ENCODE data around the gene TUSC1.
"Not testable (repeated sequence)": the region's sequence is repeated elsewhere in the genome, so short reads cannot be mapped to it uniquely, and the experiment has no call there.

Gene TUSC1

GRCh38 chr9:25684321-25684720, 6.1 kb upstream of the TUSC1 start:
- intact Hi-C loops (cut with DNase I; ENCODE audit: low total_unique reads) = no loop called here
- H3K27ac ChIP-seq = no peak overlapping the region

GRCh38 chr9:25681266-25681665, 3.0 kb upstream of the TUSC1 start:
- H3K27me3 ChIP-seq = no peaks in the 10 kb centered on the region
- no peaks in the 10 kb centered on the region for H3K36me3 ChIP-seq
- peaks cover 0 to 12% (median 0%) of the 10 kb centered on the region in 3 donors for H3K9me3 ChIP-seq
- no peak for DNase-seq
- H3K4me1 ChIP-seq = peaks cover 0 to 39% (median 9%) of the 10 kb centered on the region in 4 donors
- TF ChIP-seq, protein P1, sequence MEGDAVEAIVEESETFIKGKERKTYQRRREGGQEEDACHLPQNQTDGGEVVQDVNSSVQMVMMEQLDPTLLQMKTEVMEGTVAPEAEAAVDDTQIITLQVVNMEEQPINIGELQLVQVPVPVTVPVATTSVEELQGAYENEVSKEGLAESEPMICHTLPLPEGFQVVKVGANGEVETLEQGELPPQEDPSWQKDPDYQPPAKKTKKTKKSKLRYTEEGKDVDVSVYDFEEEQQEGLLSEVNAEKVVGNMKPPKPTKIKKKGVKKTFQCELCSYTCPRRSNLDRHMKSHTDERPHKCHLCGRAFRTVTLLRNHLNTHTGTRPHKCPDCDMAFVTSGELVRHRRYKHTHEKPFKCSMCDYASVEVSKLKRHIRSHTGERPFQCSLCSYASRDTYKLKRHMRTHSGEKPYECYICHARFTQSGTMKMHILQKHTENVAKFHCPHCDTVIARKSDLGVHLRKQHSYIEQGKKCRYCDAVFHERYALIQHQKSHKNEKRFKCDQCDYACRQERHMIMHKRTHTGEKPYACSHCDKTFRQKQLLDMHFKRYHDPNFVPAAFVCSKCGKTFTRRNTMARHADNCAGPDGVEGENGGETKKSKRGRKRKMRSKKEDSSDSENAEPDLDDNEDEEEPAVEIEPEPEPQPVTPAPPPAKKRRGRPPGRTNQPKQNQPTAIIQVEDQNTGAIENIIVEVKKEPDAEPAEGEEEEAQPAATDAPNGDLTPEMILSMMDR (IDR thresholded peaks at IDR 0.05) = no peak
- H3K27ac ChIP-seq = peak overlapping the region; percentile 27 to 46
- intact Hi-C loops (cut with DNase I; ENCODE audit: low total_unique reads) = no loop called here
- H3K4me3 ChIP-seq = no peak overlapping the region

More at GRCh38 chr9:25684321-25684720, 6.1 kb upstream of the TUSC1 start:
- H3K27me3 ChIP-seq = no peaks in the 10 kb centered on the region
- peaks cover 0 to 23% (median 5%) of the 10 kb centered on the region in 4 donors for H3K4me1 ChIP-seq
- H3K4me3 ChIP-seq = no peak overlapping the region
- DNase-seq = no peak
- peaks cover 0 to 12% (median 0%) of the 10 kb centered on the region in 3 donors for H3K9me3 ChIP-seq
- H3K36me3 ChIP-seq = no peaks in the 10 kb centered on the region
- TF ChIP-seq, protein P1 (IDR thresholded peaks at IDR 0.05) = no peak

- peak overlapping the region; percentile 81 to 86 for H3K4me3 ChIP-seq
- no peak for DNase-seq
- peaks cover 0 to 10% (median 0%) of the 10 kb centered on the region in 3 donors for H3K9me3 ChIP-seq
Measured at GRCh38 chr9:25678846-25679360, 659 bp upstream of the TUSC1 start.

DNA sequence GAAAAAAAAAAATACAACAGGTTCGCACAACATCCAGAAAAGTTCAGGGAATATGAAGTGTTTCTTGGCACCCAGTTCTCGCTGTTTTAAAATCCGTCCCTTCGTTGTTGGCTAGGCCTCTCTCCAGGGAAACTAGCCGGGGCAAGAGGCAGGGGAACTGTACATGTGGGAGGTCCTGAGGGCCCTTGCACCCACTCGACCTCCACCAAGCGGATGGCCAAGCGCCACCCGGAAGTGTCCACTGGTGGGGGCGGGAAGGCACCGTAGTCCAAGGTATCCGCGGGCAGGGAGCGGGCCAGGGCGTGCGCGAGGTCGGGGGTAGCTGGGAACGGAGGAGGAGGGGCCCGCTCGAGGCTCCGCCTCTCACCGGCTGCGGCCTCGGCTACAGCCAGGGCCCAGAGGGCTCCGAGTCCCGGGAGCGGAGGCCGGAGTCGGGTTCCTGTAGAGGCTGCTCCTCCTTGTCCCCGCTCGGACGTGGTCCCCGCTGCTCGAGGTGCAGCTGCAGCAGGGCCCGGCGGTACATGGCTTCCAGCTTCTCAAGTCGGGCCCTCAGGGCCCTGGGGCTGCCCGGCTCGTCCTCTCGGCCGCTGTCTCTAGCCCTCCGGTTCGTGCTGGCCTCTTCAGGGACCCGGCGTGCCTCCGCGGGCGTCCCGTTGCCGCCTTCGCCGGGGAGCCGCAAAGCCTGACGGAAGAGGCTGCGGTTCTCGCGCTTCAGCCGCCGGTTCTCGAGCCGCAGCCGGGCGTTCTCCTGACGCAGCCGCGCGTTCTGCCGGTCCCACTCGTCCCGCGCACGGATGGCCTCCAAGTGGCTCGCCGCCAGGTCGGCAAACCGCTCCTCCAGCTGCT, 720 bp downstream of the TUSC1 start:
- Histone ChIP-seq H3K27ac (peak overlapping the region; percentile 96 to 99), H3K27me3 (no peaks in the 10 kb centered on the region), H3K36me3 (no peaks in the 10 kb centered on the region), H3K9me3 (no peaks in the 10 kb centered on the region), H3K4me3 (peak overlapping the region; percentile 81 to 86), H3K4me1 (peaks cover 0 to 41% (median 9%) of the 10 kb centered on the region in 4 donors)
- TF ChIP-seq, protein P1 (IDR thresholded peaks at IDR 0.05) = no peak
- intact Hi-C loops (cut with DNase I; ENCODE audit: low total_unique reads) = no loop called here
- peak; percentile 80 to 92 for DNase-seq

More at GRCh38 chr9:25678846-25679360, 659 bp upstream of the TUSC1 start:
- peaks cover 0 to 41% (median 9%) of the 10 kb centered on the region in 4 donors for H3K4me1 ChIP-seq
- peak overlapping the region; percentile 96 to 99 for H3K27ac ChIP-seq
- TF ChIP-seq, protein P1 (IDR thresholded peaks at IDR 0.05) = no peak
- H3K36me3 ChIP-seq = no peaks in the 10 kb centered on the region
- H3K27me3 ChIP-seq = no peaks in the 10 kb centered on the region
- intact Hi-C loops (cut with DNase I; ENCODE audit: low total_unique reads) = no loop called here

DNA sequence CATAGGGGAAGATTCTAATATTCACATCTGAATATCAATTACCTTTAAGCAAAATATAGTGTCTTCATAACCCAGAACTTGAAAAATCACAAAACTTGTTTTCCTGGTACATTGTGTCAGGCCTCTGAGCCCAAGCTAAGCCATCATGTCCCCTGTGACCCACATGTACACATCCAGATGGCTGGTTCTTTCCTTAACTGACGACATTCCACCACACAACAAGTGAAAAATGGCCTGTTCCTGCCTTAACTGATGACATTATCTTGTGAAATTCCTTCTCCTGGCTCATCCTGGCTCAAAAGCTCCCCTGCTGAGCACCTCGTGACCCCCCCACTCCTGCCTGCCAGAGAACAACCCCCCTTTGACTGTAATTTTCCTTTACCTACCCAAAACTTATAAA, 2.4 kb downstream of the TUSC1 start:
- intact Hi-C loops (cut with DNase I; ENCODE audit: low total_unique reads); DNase-seq; H3K27me3 ChIP-seq; H3K9me3 ChIP-seq; H3K4me3 ChIP-seq; H3K27ac ChIP-seq; H3K36me3 ChIP-seq: not testable (repeated sequence)
- H3K4me1 ChIP-seq = peaks cover 0 to 31% (median 4%) of the 10 kb centered on the region in 4 donors

DNA sequence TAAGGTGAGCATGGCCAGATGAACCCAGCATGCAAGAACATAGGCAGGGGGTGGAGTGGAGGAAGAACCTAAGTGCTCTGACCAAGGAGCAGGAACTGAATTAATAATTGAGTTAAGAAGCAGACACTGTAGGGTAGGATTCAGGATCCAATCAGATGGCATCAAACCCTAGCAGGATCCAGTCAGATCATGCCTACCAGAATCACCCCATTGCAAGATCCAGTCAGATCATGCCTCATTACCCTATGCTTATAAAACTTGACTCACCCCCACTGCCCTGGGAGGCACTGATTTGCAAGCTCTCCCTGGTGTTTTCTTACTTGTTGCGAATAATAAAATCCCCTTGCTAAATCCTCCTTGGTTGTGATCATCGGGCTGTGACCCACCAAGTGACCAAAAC, 19.7 kb downstream of the TUSC1 start:
- intact Hi-C loops (cut with DNase I; ENCODE audit: low total_unique reads) = no loop called here
- Histone ChIP-seq H3K9me3 (no peaks in the 10 kb centered on the region), H3K27ac (no peak overlapping the region), H3K4me3 (no peak overlapping the region), H3K27me3 (no peaks in the 10 kb centered on the region), H3K4me1 (no peaks in the 10 kb centered on the region), H3K36me3 (no peaks in the 10 kb centered on the region)
- TF ChIP-seq, protein P1 (IDR thresholded peaks at IDR 0.05) = no peak
- no peak for DNase-seq

All from tibial artery (tissue), 4 donors.